HG02981 (cell line): ENCODE data around the gene ETFRF1.

Source experiments
- ATAC-seq: cut with Tn5 transposase; IDR thresholded peaks from one replicate; pipeline ENCODE4 v1.9.1; 2021; ENCODE audit warnings: mild to moderate bottlenecking, moderate library complexity; ENCODE audit not compliant: unreplicated experiment

The ETFRF1 gene

GRCh38 chr12:25208554-25208953 is 13.5 kb downstream of the ETFRF1 start:
- ATAC-seq = no peak

DNA sequence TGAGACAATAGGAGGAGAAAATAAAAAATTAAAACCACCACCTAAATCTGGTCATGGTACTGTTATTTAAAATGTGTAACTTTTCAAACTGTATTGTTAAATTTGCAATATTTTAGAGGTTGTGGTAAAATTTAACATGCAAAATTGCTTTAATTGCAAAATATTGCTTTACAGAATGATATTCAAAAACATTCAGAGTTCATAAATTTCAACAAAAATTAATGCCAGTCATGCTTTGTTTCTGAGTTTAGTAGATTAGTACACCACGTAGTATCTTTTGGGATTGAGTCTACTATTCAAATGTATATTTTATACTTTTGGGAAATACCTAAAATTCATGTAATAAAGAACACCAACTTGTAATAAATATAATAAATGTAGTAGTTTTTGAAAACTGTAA is 18.3 kb downstream of the ETFRF1 start:
- no peak for ATAC-seq

- ATAC-seq = no peak
These were observed 41.2 kb downstream of the ETFRF1 start for GRCh38 chr12:25236190-25236589.

DNA sequence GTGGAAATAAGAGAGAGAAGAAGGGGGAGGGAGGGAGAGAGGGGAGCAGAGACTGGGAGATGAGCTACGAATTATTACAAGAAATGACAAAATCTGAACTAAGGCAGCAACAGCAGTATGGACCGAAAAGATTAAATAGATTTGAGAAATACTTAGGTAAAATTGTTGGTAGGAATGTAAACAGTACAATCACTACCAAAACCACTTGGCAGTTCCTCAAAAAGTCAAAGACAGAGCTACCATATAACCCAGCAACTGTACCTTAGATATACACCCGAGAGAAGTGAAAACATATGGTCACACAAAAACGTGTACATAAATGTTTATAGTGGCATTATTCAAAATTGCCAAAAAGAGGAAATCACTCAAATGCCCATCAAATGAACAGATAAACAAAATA is 41.6 kb downstream of the ETFRF1 start:
- ATAC-seq = no peak

GRCh38 chr12:25241167-25242020 is 46.4 kb downstream of the ETFRF1 start:
- ATAC-seq = peak; percentile 53

DNA sequence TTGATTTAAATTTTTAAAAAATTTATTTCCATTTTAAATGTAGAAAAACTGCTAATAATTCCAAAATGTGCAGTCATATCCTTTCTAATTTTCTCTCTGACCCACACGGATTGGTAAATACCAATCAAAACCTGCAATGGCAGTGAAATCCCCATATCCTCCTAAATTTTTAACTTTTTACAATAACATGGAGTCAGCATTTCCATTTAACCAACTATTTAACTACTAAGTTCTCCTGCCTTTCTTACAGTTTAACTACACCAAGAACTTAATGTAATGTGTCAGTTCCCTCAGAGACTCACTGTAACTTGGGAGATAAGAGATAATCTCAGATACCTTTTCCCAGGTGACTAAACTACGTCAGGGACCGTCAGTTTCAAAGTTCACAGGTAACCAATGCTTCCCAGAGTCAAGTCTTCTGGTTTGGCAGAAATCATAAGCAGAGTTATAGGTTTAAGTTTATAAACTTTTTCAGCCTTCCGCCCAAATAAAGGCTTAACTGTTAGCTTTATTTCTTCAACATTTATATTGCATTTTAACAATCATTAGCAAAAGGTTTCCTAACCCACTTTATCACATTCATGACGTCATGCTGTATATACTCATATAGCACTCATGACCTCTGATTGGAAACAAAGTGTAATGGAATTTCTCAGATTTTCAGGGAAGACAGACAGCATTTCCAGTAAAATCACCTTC is 48.1 kb downstream of the ETFRF1 start:
- no peak for ATAC-seq

GRCh38 chr12:25243680-25243990 is 48.6 kb downstream of the ETFRF1 start:
- ATAC-seq = no peak

GRCh38 chr12:25245491-25245890 is 50.5 kb downstream of the ETFRF1 start:
- ATAC-seq = no peak

GRCh38 chr12:25248137-25248536 is 53.1 kb downstream of the ETFRF1 start:
- ATAC-seq = no peak

DNA sequence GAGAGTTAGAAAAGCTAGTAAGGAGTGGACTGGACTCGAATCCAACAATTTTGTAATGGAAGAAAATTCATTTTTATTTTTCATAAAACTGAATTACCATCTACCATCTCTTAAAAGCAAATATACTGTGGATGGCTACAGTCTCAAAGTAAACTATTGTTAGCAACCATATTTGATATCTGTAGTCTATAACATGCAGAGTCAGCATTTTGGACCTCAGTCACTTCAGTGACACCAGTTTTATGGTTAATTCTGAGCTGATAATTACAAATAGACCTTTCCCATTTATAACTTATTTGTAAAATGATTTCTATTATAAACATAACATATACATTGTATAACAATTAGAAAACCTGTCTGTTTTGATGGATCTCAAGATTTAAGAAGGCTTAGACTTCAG is 53.7 kb downstream of the ETFRF1 start:
- no peak for ATAC-seq

DNA sequence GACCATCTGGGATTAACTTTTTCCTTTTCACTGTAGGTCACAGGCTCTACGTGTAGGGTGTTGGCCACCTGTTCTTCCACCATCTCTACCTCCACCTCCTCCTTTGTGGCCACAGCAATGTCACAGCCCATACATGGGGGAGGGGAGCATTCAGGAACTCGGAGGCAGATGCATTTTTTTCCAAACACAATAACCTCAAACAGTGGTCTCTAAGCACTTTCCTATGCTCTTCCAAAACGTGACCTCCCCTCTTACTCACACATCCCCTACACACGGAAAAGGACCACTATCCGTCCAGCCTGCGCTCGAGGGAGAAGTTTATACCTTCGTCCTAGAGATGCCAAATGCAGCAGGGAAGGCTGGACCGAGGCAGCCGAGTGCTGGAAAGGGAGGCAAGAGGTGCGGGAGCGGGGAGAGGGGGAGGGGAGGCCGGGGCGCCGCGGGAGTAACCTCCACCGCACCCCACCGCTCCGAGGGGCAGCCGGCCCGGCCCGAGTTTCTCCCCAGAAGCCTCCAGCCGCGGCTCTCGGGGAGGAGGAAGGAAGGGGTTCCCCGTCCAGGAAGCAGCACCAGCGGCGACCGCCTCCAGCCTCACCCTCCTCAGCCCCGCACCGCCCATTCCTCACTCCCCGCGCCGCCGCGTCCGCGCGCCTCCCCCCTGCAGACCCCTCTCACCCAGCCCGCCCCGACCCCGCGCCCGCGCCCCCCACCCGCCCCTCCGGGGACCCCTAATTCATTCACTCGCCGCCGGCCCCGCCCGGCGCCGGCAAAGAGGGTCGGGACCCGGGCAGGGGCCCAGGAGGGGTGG is 55.1 kb downstream of the ETFRF1 start:
- ATAC-seq = peak; percentile 18

GRCh38 chr12:25250744-25251730 is 56.0 kb downstream of the ETFRF1 start, which contains the start of gene KRAS:
KRAS (minus strand) TSS chr12:25250929.
- ATAC-seq = peak; percentile 76

DNA sequence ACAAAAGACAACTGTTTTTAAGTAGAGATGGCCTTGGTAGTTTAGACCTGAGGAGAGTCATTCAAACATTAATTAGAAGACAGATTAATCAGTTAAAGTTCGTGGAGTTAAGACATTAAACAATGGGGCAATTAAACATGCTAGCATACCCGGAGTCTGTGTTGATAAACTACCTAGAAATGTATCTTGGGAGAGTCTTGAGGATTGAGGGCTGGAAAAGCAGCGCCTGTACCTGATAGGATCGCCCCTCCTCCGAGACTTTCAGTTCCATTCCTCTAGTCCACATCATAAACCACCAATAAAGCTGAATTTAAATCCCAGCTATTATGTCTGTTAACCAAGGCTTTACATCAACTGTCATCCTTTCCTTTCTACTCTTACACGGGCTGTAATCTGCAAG is 56.7 kb downstream of the ETFRF1 start:
- no peak for ATAC-seq

- ATAC-seq = no peak
These were observed 57.9 kb downstream of the ETFRF1 start for GRCh38 chr12:25252946-25253345.

DNA sequence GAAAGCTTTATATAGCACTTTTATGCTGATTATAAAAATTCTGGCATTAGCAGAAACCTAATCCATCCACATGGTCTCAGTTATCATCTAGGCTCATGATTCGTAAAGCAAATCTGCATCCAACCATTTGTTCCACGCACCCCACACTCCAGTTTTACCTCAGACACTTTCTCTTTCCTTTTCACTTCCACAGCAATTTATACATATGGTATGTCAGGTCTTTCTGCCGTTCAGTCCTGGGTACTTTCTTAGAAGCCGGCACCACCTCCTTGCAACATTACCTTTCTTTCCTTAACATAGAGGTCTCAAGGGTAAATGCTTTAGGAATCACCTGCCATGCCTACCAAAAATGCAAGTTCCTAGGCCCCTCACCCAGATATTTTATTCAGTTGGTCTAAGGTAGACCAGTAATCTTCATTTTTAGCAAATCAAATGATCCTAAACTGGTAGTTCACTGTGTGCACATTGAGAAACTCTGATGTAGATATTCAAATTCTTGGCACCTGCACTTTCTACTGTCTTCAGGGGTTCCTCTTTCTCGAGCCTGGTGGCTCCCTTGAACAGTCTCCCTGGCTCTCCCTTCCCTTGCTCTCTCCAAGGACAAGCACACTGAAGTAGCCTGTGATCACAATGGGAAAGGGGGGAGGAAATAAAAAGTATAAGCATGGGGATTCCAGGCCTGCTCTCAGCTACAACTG is 58.5 kb downstream of the ETFRF1 start:
- ATAC-seq = no peak

GRCh38 chr12:25254271-25254880 is 59.3 kb downstream of the ETFRF1 start:
- ATAC-seq = no peak
